HepG2 (cell line): ENCODE data around the gene SLC12A2. TPM values are rescaled to one million over a fixed set of nuclear protein-coding genes. Genes with fewer than 3 reads are reported as not detected.

Experiments used
- ATAC-seq: fragments of 200-7000 bp; cut with Tn5 transposase; 3 replicates; pipeline ENCODE4 v1.9.1; 2020; ENCODE audit warnings: mild to moderate bottlenecking, moderate library complexity
- BruUV-seq: library from RNA; stranded (reverse); fragments of 400-500 nt; replicated peaks from 2 replicates; lab custom pipeline; 2021; lab: Mats Ljungman, UMichigan
- CTCF ChIA-PET: fragments of 300-600 bp; formaldehyde crosslinking; extraction: SDS; loops from one replicate; lab custom pipeline; 2021; ENCODE audit warnings: low total read pairs, inconsistent platforms, low intra/inter-chr PET ratio; lab: Yijun Ruan, JAX
- POLR2A ChIA-PET: fragments of 350-600 bp; sonication (Branson Sonifier 250); formaldehyde crosslinking; loops from one replicate; lab custom pipeline; 2020; ENCODE audit warnings: antibody characterized with exemption, inconsistent platforms; lab: Yijun Ruan, JAX
- DNase-seq: peaks from one replicate; pipeline ENCODE4 v3.0.0-alpha.2; 2015; ENCODE audit warnings: low spot score
- FAIRE-seq: peaks from 3 replicates; lab custom pipeline; 2011; peaks lifted over from hg19 to GRCh38; lab: Jason Lieb, UNC
- H2AFZ ChIP-seq: one replicate; pipeline ENCODE4 v1.6.1; 2011; ENCODE audit warnings: low read length, inconsistent platforms
- H3K27ac ChIP-seq: fragments of 300-600 bp; 3 replicates; pipeline ENCODE4 v1.8.0; 2011; ENCODE audit warnings: mixed run types, mild to moderate bottlenecking, mixed read lengths, low read length, inconsistent platforms; ENCODE audit not compliant: insufficient read depth; ENCODE audit errors: extremely low read length
- H3K27me3 ChIP-seq, 2 experiments: fragments of 200-600 bp in 1 of 2; 2 replicates in 1 of 2; 3 replicates in 1 of 2; pipeline versions ENCODE4 v1.6.0 to v1.8.0; 2011; ENCODE audit warnings: low read length in 2 of 2, mild to moderate bottlenecking in 2 of 2, moderate library complexity in 2 of 2, inconsistent platforms in 1 of 2; ENCODE audit not compliant: insufficient read depth in 2 of 2, control insufficient read depth in 1 of 2
- H3K36me3 ChIP-seq, 2 experiments: fragments of 200-600 bp in 1 of 2; replicated peaks in 1 of 2; 2 replicates in 1 of 2; 3 replicates in 1 of 2; pipeline versions ENCODE4 v1.5.1 to v1.8.0; 2011; ENCODE audit warnings: low read length in 2 of 2, inconsistent platforms in 1 of 2; ENCODE audit not compliant: insufficient read depth in 2 of 2, control insufficient read depth in 1 of 2
- H3K4me1 ChIP-seq: 2 replicates; pipeline ENCODE4 v1.5.1; 2012; ENCODE audit warnings: low read length, inconsistent platforms; ENCODE audit not compliant: insufficient read depth
- H3K4me2 ChIP-seq: 2 replicates; pipeline ENCODE4 v1.6.0; 2011; ENCODE audit warnings: low read depth, low read length, inconsistent platforms
- H3K4me3 ChIP-seq, 3 experiments: fragments of 200-600 bp in 1 of 3; sonication (generic), shearing (Covaris generic) in 1 of 3; replicated peaks in 1 of 3; 2 replicates each; pipeline ENCODE4 v1.5.1; 2011 to 2016; ENCODE audit warnings: low read length in 3 of 3, inconsistent platforms in 2 of 3, low read depth in 2 of 3, mild to moderate bottlenecking in 2 of 3, control low read depth in 1 of 3, mixed read lengths in 1 of 3; ENCODE audit not compliant: insufficient read depth in 1 of 3
- H3K79me2 ChIP-seq: one replicate; pipeline ENCODE4 v1.6.1; 2011; ENCODE audit warnings: low read length, inconsistent platforms; ENCODE audit not compliant: insufficient read depth
- H3K9ac ChIP-seq: 2 replicates; pipeline ENCODE4 v1.6.0; 2011; ENCODE audit warnings: mild to moderate bottlenecking, low read depth, low read length, inconsistent platforms; ENCODE audit not compliant: insufficient read depth
- H3K9me3 ChIP-seq: 2 replicates; pipeline ENCODE4 v1.5.1; 2012; ENCODE audit warnings: mild to moderate bottlenecking, low read length
- H4K20me1 ChIP-seq: 2 replicates; pipeline ENCODE4 v1.6.0; 2011; ENCODE audit warnings: inconsistent platforms, mild to moderate bottlenecking, low read length, moderate library complexity; ENCODE audit not compliant: insufficient read depth
- ATRX ChIP-seq: sonication (generic); formaldehyde crosslinking; IDR thresholded peaks from 2 replicates; pipeline ENCODE4 v1.4.0; 2020; ENCODE audit warnings: missing genetic modification reagents, borderline replicate concordance
- CHCHD3 ChIP-seq: sonication (generic); formaldehyde crosslinking; IDR thresholded peaks from 2 replicates; pipeline ENCODE4 v1.8.0; 2022; ENCODE audit warnings: mild to moderate bottlenecking, missing genetic modification reagents, moderate library complexity
- KLF16 ChIP-seq, 2 experiments: sonication (generic) in 1 of 2; formaldehyde crosslinking in 1 of 2; IDR thresholded peaks; 2 replicates each; pipeline versions ENCODE4 v1.6.1 to v1.8.0; 2016 to 2023; ENCODE audit warnings: missing genetic modification reagents in 2 of 2, missing compliant biosample characterization in 1 of 2
- TEAD2 ChIP-seq: sonication (generic); formaldehyde crosslinking; IDR thresholded peaks from 2 replicates; pipeline ENCODE4 v1.9.0; 2021; ENCODE audit warnings: missing genetic modification reagents
- ZNF430 ChIP-seq: sonication (generic); formaldehyde crosslinking; IDR thresholded peaks from 2 replicates; pipeline ENCODE4 v1.9.0; 2021; ENCODE audit warnings: mild to moderate bottlenecking, missing genetic modification reagents
- ZNF678 ChIP-seq: sonication (generic); formaldehyde crosslinking; IDR thresholded peaks from 2 replicates; pipeline ENCODE4 v1.4.0; 2020; ENCODE audit warnings: mild to moderate bottlenecking, missing genetic modification reagents
- WGBS: methylation state at CpG from one replicate; pipeline ENCODE4 v1.1.6; 2017; ENCODE audit warnings: low lambda C conversion rate; 5-methylcytosine and 5-hydroxymethylcytosine counted together
- in situ Hi-C: cut with HindIII; loops from 2 replicates; pipeline ENCODE4 v1.10.0; 2017; ENCODE audit warnings: low pct_unique_long_range_greater_than_20kb; ENCODE audit not compliant: extremely low pct_ligation_motif_present
- intact Hi-C: fragments of 100-400 bp; cut with micrococcal nuclease; formaldehyde crosslinking; loops from one replicate; pipeline ENCODE4 v1.10.0; 2022; ENCODE audit not compliant: unreplicated experiment
- polyA plus RNA-seq, 8 experiments: library from polyadenylated mRNA; depleted of rRNA in 3 of 8; stranded (reverse) in 7 of 8; unstranded in 1 of 8; fragments of >200 nt; fragmentation: Illumina TruSeq in 4 of 8; extraction: Trizol in 4 of 8; gene quantifications; 2 replicates each; pipeline versions ENCODE4 v1.2.1 to v1.2.3, GENCODE V29; 2011 to 2016; ENCODE audit warnings: low read depth in 4 of 8, missing spikeins in 1 of 8, mixed read lengths in 1 of 8; ENCODE audit not compliant: insufficient read depth in 1 of 8
- total RNA-seq, 5 experiments: library from RNA; depleted of rRNA; stranded (reverse); fragments of >200 nt; fragmentation: Illumina TruSeq; extraction: Trizol; gene quantifications; 2 replicates each; pipeline ENCODE4 v1.2.3, GENCODE V29; 2016; ENCODE audit warnings: low read depth in 1 of 5
- TF ChIP-seq, protein P1 (sequence below): sonication (generic); formaldehyde crosslinking; IDR thresholded peaks from 2 replicates; pipeline ENCODE4 v1.4.0; 2020; ENCODE audit warnings: missing genetic modification reagents
- TF ChIP-seq, protein P2 (sequence below): sonication (generic); formaldehyde crosslinking; IDR thresholded peaks from 2 replicates; pipeline ENCODE4 v1.8.0; 2022; ENCODE audit warnings: mild to moderate bottlenecking, missing genetic modification reagents
- TF ChIP-seq, protein P3 (sequence below): sonication (generic); formaldehyde crosslinking; IDR thresholded peaks from 2 replicates; pipeline ENCODE4 v1.8.1; 2022; ENCODE audit warnings: low read depth, mild to moderate bottlenecking, missing genetic modification reagents

The SLC12A2 gene
- total and polyA plus RNA-seq, 2 of the 13 experiments (the other 11 are each of a cell fraction or from before 2014, with no cell fraction given) = 4.0 to 9.7 TPM

DNA sequence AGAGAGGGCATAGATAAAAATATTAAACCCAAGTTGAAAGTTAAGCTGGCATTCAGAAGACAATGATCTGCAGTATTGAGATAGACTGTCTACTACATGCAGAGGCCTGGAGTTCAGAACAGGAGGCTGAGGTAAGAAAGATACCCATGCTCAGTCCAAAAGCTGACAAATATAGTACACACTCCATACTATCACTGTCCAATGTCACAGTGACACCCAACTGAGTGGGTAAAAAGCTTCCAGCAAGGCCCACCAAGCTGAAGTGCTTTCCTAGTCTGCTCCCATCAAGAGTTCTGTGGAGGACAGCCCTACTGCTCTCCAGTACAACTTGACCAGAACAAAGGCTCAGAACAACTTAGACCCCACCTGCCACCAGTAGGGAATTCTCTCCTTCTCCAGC is 124.9 kb downstream of the SLC12A2 start (continued):
- TF ChIP-seq, protein P1, sequence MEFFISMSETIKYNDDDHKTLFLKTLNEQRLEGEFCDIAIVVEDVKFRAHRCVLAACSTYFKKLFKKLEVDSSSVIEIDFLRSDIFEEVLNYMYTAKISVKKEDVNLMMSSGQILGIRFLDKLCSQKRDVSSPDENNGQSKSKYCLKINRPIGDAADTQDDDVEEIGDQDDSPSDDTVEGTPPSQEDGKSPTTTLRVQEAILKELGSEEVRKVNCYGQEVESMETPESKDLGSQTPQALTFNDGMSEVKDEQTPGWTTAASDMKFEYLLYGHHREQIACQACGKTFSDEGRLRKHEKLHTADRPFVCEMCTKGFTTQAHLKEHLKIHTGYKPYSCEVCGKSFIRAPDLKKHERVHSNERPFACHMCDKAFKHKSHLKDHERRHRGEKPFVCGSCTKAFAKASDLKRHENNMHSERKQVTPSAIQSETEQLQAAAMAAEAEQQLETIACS (CRISPR knock-in tag) = no peak
- no peak for TF ChIP-seq ZNF430
- TF ChIP-seq, all 625 proteins: peak for 0

DNA sequence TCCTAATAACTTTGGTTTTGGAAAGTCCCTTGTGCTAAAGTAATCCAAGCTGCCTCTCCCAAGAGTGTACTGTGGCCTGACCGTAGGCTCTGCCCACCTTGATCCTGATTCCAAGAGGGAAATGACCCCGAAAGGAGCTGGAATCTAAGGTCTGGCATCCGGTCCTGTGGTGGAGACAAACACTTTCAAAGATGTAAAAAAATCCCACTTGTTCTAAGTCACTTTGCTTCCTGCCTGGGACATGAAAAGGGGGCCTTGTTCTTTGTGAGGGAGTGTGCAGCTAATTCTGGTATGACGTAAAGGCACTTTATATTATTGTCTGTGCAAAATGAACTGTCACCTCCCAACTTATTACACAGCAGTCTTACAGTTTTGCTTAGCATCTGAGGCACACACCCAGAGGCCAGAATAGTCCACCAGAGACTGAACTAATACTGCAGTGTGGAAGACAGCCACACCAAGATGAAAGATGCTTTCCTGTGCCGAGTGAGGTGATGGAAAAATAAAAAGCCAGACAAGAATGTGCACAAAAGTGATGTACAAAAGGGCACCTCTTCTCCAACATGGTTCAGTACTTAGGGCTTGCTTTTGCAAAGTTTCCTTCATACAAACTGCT is 128.7 kb downstream of the SLC12A2 start:
- intact Hi-C loops (loop anchor here (5.0 kb wide), 2 partner anchors 630 to 1640 kb away; no protein-coding TSS in a partner anchor), in situ Hi-C loops (loop anchor here (5.0 to 25.0 kb wide), 5 partner anchors 285 to 1553 kb away; no protein-coding TSS in a partner anchor)
- peaks cover 0 to 4% of the 10 kb centered on the region in 2 experiments; a peak in 2 of 5 replicates for H3K27me3 ChIP-seq
- H3K79me2 ChIP-seq = no peaks in the 10 kb centered on the region
- no TSS peak for BruUV-seq
- H3K4me1 ChIP-seq = peaks cover 14% of the 10 kb centered on the region
- POLR2A ChIA-PET = no interaction called here
- H3K27ac ChIP-seq = no peak overlapping the region
- no peak for TF ChIP-seq CHCHD3 (CRISPR knock-in tag)
- no peak for TF ChIP-seq ATRX (CRISPR knock-in tag)
- no peak for TF ChIP-seq TEAD2 (CRISPR knock-in tag)
- no peak for TF ChIP-seq ZNF678 (CRISPR knock-in tag)
- TF ChIP-seq, protein P2, sequence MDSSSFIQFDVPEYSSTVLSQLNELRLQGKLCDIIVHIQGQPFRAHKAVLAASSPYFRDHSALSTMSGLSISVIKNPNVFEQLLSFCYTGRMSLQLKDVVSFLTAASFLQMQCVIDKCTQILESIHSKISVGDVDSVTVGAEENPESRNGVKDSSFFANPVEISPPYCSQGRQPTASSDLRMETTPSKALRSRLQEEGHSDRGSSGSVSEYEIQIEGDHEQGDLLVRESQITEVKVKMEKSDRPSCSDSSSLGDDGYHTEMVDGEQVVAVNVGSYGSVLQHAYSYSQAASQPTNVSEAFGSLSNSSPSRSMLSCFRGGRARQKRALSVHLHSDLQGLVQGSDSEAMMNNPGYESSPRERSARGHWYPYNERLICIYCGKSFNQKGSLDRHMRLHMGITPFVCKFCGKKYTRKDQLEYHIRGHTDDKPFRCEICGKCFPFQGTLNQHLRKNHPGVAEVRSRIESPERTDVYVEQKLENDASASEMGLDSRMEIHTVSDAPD = no peak
- TF ChIP-seq KLF16 (CRISPR knock-in tag; IDR thresholded peaks at IDR 0.05) = no peak
- TF ChIP-seq, protein P3, sequence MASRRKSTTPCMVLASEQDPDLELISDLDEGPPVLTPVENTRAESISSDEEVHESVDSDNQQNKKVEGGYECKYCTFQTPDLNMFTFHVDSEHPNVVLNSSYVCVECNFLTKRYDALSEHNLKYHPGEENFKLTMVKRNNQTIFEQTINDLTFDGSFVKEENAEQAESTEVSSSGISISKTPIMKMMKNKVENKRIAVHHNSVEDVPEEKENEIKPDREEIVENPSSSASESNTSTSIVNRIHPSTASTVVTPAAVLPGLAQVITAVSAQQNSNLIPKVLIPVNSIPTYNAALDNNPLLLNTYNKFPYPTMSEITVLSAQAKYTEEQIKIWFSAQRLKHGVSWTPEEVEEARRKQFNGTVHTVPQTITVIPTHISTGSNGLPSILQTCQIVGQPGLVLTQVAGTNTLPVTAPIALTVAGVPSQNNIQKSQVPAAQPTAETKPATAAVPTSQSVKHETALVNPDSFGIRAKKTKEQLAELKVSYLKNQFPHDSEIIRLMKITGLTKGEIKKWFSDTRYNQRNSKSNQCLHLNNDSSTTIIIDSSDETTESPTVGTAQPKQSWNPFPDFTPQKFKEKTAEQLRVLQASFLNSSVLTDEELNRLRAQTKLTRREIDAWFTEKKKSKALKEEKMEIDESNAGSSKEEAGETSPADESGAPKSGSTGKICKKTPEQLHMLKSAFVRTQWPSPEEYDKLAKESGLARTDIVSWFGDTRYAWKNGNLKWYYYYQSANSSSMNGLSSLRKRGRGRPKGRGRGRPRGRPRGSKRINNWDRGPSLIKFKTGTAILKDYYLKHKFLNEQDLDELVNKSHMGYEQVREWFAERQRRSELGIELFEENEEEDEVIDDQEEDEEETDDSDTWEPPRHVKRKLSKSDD (CRISPR knock-in tag) = no peak
- peak overlapping the region; percentile 50 for H2AFZ ChIP-seq
- DNase-seq (no peak), ATAC-seq (no peak), FAIRE-seq (no peak)
- no peaks in the 10 kb centered on the region for H3K36me3 ChIP-seq
- no peak overlapping the region for H3K4me3 ChIP-seq
- H3K4me2 ChIP-seq = peak overlapping the region; percentile 18; the same call in 1 of the 2 replicates
- CTCF ChIA-PET = interaction anchor here (1.7 to 2.3 kb wide), 3 partner anchors 286 to 1555 kb away, joined by 11 to 12 read pairs (median 12); no protein-coding TSS in a partner anchor
- H4K20me1 ChIP-seq = no peaks in the 10 kb centered on the region
- WGBS = 5% methylated on average over 5 of the region's 5 CpGs
- H3K9ac ChIP-seq = no peak overlapping the region
- H3K9me3 ChIP-seq = no peaks in the 10 kb centered on the region
